Neural cell (in vitro differentiated cells): ENCODE results near the gene SNRNP70.

Source experiments
- TAF1 ChIP-seq: IDR thresholded peaks from 2 replicates; pipeline ENCODE4 v1.6.1; 2012; ENCODE audit warnings: low read depth
- TF ChIP-seq, protein P1 (sequence below): fragments of 450-650 bp; IDR thresholded peaks from 2 replicates; pipeline ENCODE4 v1.5.1; 2014; ENCODE audit warnings: antibody characterized with exemption, mild to moderate bottlenecking, moderate library complexity; ENCODE audit not compliant: poor library complexity, severe bottlenecking

DNA sequence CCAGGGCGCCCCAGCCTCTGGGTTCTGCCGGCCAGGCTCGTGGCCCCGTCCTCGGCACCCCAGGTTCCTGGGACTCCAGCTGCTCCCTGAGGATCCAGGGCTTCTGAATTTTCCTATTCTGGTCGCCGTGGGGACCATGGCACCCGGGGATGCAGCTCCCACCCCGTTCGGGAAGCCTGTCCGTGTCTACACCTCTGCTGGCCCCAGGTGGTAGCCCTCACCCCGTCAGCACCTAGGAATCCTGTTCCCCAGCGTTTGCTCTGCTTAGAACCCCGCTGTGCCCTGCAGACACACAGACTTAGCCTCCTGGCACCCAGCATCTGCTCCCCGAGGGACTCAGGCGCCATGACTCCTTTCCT, 35.1 kb downstream of the SNRNP70 start:
- TF ChIP-seq, protein P1, sequence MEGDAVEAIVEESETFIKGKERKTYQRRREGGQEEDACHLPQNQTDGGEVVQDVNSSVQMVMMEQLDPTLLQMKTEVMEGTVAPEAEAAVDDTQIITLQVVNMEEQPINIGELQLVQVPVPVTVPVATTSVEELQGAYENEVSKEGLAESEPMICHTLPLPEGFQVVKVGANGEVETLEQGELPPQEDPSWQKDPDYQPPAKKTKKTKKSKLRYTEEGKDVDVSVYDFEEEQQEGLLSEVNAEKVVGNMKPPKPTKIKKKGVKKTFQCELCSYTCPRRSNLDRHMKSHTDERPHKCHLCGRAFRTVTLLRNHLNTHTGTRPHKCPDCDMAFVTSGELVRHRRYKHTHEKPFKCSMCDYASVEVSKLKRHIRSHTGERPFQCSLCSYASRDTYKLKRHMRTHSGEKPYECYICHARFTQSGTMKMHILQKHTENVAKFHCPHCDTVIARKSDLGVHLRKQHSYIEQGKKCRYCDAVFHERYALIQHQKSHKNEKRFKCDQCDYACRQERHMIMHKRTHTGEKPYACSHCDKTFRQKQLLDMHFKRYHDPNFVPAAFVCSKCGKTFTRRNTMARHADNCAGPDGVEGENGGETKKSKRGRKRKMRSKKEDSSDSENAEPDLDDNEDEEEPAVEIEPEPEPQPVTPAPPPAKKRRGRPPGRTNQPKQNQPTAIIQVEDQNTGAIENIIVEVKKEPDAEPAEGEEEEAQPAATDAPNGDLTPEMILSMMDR = no peak
- no peak for TF ChIP-seq TAF1
